GM18951 (cell line): ENCODE data around the gene LRP1-AS.

Source experiments
- POLR2A ChIP-seq: IDR thresholded peaks from 4 replicates; pipeline ENCODE4 v1.6.1; 2011; ENCODE audit warnings: mild to moderate bottlenecking; ENCODE audit not compliant: insufficient read length, insufficient read depth; ENCODE audit errors: extremely low read depth
- in situ Hi-C: fragments of 300-500 bp; cut with MboI; formaldehyde crosslinking; loops from one replicate; pipeline ENCODE4 v1.12.0; 2022; ENCODE audit warnings: low sequenced_read_pairs, mixed read lengths, inconsistent platforms; ENCODE audit not compliant: unreplicated experiment

Gene LRP1-AS

DNA sequence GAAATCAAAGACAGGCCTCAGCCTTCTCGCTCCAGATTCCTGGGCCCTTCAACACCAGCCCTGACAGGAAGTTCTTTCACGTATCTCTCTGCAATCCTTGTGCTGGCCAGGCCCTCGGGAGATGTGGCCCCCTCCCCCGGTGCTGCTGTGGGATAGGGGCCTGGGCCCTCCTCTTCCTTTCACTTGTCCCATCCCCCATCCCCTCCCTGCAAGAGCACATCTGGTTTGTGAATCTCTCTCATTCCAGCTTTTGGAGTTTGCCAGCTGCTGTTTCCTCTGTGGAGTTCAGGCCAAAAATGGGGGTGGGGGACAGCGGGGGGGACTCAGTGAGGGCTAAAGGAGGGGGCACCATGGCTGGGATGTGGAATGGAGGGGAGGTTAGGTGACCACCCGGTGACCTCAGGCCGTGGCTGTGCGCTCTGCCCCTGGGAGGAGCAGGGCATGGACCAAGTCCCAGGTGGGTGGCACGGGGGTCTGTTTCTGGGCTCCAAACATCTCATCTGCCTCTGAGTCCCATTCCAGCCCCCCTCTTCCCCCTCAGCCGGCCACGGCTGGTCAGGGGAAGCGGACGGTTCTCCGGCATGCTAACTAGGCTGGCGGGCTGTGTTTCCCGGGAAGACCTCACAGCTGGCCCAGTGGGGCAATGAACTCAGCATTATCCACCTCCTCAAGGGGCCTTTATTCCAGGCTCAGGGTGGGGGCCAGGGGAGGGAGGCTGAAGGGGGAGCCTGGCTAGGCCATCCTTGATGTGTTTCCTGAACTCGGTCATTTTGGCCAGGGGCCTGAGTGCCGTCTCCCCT, 11.7 kb downstream of the LRP1-AS start:
- in situ Hi-C loops, result no loop called here
- no peak for TF ChIP-seq POLR2A

DNA sequence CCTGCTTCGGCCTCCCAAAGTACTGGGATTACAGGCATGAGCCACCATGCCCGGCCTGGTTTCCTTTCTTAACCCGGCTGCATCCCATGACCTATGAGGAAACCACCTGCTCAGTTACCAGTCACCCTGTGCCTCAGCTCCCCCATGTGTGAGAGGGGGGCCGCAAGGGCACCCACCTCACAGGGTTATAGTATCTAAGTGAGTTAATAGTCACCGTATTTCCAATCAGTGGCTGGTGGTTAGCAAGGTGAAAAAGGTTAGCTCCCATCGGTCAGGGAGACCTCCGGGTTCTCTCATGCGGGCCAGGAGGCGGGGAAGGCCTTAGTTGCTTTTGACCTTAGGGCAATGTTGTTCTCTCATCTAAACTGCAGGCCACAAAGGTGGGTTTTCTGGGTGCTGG, 12.5 kb downstream of the LRP1-AS start:
- TF ChIP-seq POLR2A, result no peak
- in situ Hi-C loops, result no loop called here

DNA sequence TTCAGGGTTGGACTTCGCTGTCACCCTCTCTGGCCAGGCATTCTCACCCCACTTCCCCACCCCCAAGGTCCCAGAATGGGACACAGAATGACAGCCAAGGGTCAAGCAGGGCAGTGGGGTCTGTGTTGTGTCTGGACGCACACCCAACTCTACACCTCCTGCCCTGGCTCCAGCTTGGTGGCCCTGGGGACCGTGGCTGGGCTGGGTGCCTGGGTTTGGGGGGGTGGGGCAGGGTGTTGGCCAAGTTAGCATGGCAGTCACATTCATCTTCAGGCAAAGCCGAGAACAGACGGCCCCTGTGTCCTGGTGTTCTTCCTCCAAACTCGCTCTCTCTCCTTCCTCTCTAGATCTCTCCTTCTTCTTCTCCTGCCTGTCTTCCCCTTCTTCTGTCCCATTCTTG, 13.5 kb downstream of the LRP1-AS start:
- in situ Hi-C loops, result no loop called here
- TF ChIP-seq POLR2A, result no peak

DNA sequence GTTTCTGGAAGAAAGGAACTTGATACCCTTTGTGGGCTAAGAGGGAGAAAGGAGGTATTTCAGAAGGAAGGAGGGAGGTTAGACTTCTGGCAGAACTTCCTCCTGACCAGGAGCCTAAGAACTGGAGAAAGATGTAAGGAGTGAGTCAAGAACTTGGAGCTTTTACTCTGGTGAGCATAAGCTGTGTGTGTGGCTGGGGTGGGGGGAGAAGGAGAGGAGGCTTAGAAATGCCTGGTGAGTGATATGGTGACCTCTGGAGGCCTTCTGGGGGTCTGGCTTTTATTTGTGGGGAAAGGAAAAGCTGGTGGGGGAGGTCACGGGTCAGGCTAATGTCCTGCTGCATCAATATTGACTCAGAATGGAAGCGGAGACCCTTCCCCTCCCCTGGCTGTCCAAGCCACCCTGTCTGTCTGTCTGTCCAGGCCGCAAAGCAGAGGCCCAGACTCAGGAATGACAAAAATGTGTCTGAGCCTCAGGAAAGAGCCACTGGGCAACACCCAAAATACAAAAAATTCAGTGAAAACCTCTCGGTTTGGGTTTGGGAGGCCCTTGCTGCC, 14.3 kb downstream of the LRP1-AS start:
- in situ Hi-C loops, result no loop called here
- no peak for TF ChIP-seq POLR2A

DNA sequence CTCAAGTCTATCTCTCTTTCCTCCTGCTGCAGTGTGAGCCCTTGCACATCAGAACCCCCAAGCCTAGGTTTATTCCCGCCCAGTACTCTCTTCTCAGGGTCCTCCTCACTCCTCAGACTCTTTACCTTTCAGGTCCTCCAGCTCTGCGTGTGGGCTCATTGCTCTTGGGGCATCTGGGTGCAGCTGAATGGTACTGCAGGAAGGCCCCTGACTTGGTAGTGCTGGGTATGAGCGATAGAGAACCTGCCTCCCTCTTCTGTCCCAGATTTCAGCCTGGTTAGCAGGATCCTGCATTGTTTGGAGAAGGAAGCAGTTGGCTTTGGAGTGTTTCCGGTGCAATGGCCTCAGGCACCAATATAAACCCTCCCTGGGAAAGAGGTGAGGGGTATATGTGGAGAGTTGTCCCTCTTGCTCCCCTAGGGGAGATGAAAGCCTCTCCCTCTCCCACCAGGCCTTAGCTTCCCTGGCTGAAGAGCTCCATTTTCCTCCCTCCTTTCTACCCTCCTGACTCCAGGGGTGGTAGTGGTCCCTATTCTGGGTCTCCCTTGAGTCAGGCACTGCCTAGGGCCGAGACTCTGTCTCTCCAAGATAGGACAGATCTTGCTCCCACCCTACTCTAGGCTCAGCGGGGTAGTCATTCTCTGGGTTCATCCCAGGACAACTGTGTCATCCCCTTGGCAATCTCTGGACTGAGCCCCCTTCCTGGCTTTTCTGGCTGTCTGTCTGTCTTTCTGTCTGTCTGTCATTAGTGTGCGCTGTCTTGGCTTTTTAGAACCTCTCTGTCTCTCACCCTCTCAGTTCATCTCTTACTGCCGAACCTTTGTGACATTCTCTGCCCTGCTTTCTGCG, 15.3 kb downstream of the LRP1-AS start:
- in situ Hi-C loops, result no loop called here
- no peak for TF ChIP-seq POLR2A

DNA sequence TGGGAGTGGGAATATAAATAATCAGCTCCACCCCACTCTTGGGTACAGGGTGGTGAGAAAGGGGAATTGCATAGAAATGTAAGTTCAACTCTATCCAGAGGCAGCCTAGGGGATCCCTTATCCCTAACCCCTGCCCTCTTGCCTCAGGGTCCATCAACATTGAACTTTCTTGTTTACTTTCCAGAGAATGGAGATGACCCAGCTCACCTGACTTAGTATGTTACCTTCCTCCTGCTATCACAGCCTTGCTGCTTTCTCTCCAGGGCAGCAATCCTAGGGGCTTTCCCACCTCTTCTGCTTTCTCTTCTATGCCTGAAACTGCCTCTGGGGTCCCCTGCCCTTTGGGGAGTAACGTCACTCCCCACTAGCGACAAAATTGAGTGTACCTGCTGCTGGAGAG, 16.5 kb downstream of the LRP1-AS start:
- in situ Hi-C loops, result no loop called here
- no peak for TF ChIP-seq POLR2A

DNA sequence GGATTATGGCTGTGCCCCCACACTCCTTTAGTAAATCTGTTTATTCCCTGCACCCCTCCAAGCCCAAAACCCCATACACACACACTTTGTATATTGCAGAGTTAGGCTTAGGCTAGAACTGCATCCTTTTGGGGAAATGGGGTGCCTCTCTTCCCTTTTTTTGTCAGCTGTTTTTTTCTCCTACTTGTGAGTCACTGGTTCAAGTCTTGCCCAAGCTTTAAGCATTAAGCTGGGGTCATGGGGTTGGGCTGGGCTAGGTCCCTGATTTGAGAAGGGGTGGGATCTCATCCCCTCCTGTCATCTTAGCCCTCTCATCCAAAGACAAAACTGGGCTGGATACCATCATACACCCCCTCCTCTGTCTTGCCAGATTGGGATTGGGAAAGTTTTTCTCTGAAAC, 17.5 kb downstream of the LRP1-AS start:
- in situ Hi-C loops, result no loop called here
- TF ChIP-seq POLR2A, result no peak

DNA sequence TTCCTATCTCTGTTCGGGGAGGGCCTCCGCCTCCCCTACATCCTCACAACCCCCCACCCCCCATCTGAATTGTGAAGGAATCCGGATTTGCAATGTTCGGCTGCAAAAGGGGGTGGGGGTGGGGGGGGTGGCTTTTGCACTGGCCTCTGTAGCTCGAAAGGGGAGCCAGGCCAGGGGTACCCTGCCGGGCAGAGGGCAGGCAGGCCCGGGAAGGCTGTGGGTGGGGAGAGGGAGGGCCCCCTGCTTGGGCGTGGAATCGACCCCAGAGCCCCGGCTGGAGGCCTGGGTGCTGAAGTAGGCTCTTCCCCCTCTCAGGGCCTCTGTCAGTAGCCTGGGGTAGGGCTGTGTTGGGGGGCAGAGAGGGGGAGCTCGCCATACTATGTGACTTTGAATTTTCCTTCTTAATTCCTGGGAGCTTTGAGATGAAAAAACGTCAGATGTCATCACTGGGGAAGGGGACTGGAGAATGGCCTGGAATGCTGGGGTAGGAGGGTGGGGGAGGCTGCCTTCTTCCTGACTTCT, 18.0 kb downstream of the LRP1-AS start:
- in situ Hi-C loops, result no loop called here
- no peak for TF ChIP-seq POLR2A

DNA sequence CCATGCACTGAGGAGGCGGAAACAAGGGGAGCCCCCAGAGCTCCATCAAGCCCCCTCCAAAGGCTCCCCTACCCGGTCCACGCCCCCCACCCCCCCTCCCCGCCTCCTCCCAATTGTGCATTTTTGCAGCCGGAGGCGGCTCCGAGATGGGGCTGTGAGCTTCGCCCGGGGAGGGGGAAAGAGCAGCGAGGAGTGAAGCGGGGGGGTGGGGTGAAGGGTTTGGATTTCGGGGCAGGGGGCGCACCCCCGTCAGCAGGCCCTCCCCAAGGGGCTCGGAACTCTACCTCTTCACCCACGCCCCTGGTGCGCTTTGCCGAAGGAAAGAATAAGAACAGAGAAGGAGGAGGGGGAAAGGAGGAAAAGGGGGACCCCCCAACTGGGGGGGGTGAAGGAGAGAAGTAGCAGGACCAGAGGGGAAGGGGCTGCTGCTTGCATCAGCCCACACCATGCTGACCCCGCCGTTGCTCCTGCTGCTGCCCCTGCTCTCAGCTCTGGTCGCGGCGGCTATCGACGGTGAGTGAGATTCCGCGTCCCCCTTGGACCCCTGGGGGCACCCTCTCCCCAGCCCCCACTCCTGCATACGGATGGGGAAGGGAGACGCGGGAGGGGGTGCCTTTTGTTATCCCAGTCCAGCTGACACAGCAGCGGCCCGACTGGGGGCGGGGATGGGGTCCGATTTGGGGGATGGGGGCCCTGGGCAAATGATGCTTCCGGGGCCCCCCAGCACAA, 18.7 kb downstream of the LRP1-AS start:
- no peak for TF ChIP-seq POLR2A
- in situ Hi-C loops, result no loop called here

DNA sequence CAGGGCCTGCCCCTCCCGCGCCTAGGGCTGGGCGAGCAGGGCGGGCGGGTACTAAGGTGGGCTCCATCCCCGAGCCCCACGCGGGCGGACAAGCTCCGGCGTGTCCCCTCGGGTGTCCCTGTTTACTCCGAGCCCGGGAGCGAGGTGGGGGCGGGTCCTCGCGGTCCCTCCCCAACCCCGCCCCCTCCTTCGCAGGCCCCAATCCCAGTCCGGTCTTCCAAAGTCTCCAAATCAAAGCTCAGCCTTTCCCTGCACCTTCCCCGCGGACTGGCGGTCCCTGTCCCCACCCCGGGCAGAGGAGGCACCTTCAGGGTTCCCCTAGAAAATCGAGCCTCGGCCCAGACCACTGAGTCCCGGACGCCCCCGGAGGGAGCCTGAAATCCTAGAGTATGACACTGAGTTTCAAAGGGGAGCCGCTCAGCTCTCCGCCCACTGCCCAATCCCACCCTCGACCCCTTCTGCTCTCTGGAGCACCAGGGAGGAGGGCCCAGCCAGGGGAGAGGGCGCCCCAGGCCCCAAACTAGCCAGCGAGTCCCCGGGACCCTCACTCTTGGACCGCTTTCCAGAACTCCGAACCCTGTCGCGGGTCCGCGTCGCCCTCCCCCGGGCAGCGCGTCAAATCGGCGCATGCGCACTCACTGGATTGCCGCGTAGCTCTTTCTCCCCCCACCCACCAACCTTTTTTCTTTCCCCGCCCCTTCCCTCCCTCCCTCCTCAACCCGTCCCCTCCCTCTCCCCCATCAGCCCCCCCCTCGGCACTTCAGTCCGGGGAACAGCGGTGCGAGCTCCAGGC, 19.5 kb downstream of the LRP1-AS start, which contains the start of gene LRP1:
Gene LRP1, plus strand, starts transcription at position 758 of the 793 bp plus-strand sequence. CDS start 482 bp downstream, outside the sequence.
- in situ Hi-C loops, result no loop called here

DNA sequence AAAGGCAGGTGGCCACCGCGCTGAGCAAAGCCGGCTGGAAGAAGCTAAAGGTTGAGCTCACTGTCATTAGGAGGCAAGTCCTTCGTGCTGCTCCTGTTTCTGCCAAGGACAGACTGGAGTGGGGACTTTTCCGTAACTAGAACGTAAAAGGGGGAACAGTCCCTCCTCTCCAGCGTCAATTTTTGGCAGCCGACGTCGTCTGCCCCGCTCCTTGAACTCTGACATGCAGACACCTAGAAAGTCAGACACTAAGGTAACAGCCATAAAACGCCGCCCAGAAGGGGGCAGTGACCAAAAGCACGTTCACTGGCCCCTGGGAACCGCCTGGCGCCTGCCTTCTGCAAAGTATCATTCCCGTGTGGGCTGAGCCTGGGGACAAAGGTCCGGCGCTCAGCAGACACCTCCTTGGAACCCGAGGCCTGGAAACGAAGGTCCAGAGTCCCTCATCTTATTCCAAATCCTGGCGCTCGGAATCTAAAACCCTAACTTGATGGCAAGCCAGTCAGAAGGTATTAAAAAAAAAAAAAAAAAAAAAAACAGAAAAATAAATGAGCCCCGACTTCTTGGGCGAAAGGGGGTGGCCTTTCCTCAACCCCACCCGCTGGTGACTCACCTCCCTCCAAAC, 20.2 kb downstream of the LRP1-AS start:
- in situ Hi-C loops, result no loop called here
- TF ChIP-seq POLR2A, result no peak

More for the DNA sequence above, 19.5 kb downstream of the LRP1-AS start, which contains the start of gene LRP1:
- no peak for TF ChIP-seq POLR2A
